ENCODE measurements around the gene GLCCI1. TPM values are rescaled to one million over a fixed set of nuclear protein-coding genes. Genes with fewer than 3 reads are reported as not detected.

The GLCCI1 gene
- total and polyA plus RNA-seq, 2 of the 13 experiments (the other 11 are each of a cell fraction or from before 2014, with no cell fraction given), result 1.3 to 1.7 TPM

GRCh38 chr7:7970531-7971307, 2.1 kb downstream of the GLCCI1 start:
- Histone ChIP-seq H3K4me2 (ENCODE audit: low read depth, low read length) (peak overlapping the region; percentile 89), H3K9me3 (ENCODE audit: low read length) (no peaks in the 10 kb centered on the region), H4K20me1 (ENCODE audit: insufficient read depth, low read length) (no peaks in the 10 kb centered on the region), H3K9ac (ENCODE audit: insufficient read depth, low read depth, low read length) (no peak overlapping the region), H3K79me2 (ENCODE audit: insufficient read depth, low read length) (no peaks in the 10 kb centered on the region), H3K27me3 (ENCODE audit: control insufficient read depth in 1 of 2, insufficient read depth in 2 of 2, low read length in 2 of 2) (peaks cover 0 to 5% of the 10 kb centered on the region in 2 experiments; a peak in 1 of 5 replicates), H3K4me1 (ENCODE audit: insufficient read depth, low read length) (peaks cover 31% of the 10 kb centered on the region), H3K27ac (ENCODE audit: extremely low read length, insufficient read depth, low read length) (no peak overlapping the region), H3K36me3 (replicated peaks in 1 of 2; ENCODE audit: control insufficient read depth in 1 of 2, insufficient read depth in 2 of 2, low read length in 2 of 2) (no peaks in the 10 kb centered on the region), H3K4me3 (replicated peaks in 1 of 3; ENCODE audit: insufficient read depth in 1 of 3, low read depth in 2 of 3, low read length in 3 of 3) (peak overlapping the region in 2 of 3 experiments; percentile 47 to 86; a peak in 4 of 6 replicates), H2AFZ (ENCODE audit: low read length) (no peak overlapping the region)
- ChIA-PET POLR2A (interaction anchor here (0.9 kb wide), 1 partner anchor 330 kb away, joined by 3 read pairs; the partner anchor contains the start of gene UMAD1), CTCF (ENCODE audit: low intra/inter-chr PET ratio, low total read pairs) (no interaction called here)
- 27% methylated on average over 7 of the region's 7 CpGs for WGBS (ENCODE audit: low lambda C conversion rate)
- FAIRE-seq (no peak), ATAC-seq (no peak), DNase-seq (ENCODE audit: low spot score) (no peak)
- intact Hi-C loops (cut with micrococcal nuclease; ENCODE audit: unreplicated experiment), result loop anchor here (1.0 kb wide), 1 partner anchor 66 kb away; no protein-coding TSS in a partner anchor
- TSS peak; percentile 56 for BruUV-seq (replicated peaks)
- in situ Hi-C loops (cut with HindIII; ENCODE audit: extremely low pct_ligation_motif_present, low pct_unique_long_range_greater_than_20kb), result no loop called here
- no peak for TF ChIP-seq TBX3 (IDR thresholded peaks at IDR 0.05; ENCODE audit: borderline replicate concordance)
- TF ChIP-seq SMYD3 (CRISPR knock-in tag; IDR thresholded peaks at IDR 0.05), result no peak
- no peak for TF ChIP-seq CSRNP2 (CRISPR knock-in tag; conservative IDR thresholded peaks at IDR 0.05; ENCODE audit: low read depth)
- no peak for TF ChIP-seq SATB2 (CRISPR knock-in tag; IDR thresholded peaks at IDR 0.05)
- no peak for TF ChIP-seq MLXIP (CRISPR knock-in tag; IDR thresholded peaks at IDR 0.05; ENCODE audit: borderline replicate concordance)
- no peak for TF ChIP-seq ZSCAN12 (CRISPR knock-in tag; IDR thresholded peaks at IDR 0.05)
- no peak for TF ChIP-seq HDAC1 (CRISPR knock-in tag; IDR thresholded peaks at IDR 0.05)
- no peak for TF ChIP-seq SMARCE1 (IDR thresholded peaks at IDR 0.05; ENCODE audit: borderline replicate concordance)
- no peak for TF ChIP-seq ZNF660 (CRISPR knock-in tag; IDR thresholded peaks at IDR 0.05; ENCODE audit: borderline replicate concordance, low read depth)
- no peak for TF ChIP-seq ZSCAN20 (CRISPR knock-in tag; IDR thresholded peaks at IDR 0.05; ENCODE audit: borderline replicate concordance)
- no peak for TF ChIP-seq ZBTB25 (CRISPR knock-in tag; IDR thresholded peaks at IDR 0.05)
- TF ChIP-seq KDM6A (CRISPR knock-in tag; IDR thresholded peaks at IDR 0.05; ENCODE audit: low read depth), result no peak
- TF ChIP-seq ZNF589 (CRISPR knock-in tag; conservative IDR thresholded peaks at IDR 0.05), result no peak
- TF ChIP-seq ZBTB49 (CRISPR knock-in tag; IDR thresholded peaks at IDR 0.05; ENCODE audit: borderline replicate concordance), result no peak
- no peak for TF ChIP-seq ZNF446 (CRISPR knock-in tag; IDR thresholded peaks at IDR 0.05)
- no peak for TF ChIP-seq ZNF317 (CRISPR knock-in tag; IDR thresholded peaks at IDR 0.05)
- no peak for TF ChIP-seq SP4 (CRISPR knock-in tag; IDR thresholded peaks at IDR 0.05)
